Fibroblast of lung (primary cell): Measurements from ENCODE around the gene GATA3. TPM values are rescaled to one million over a fixed set of nuclear protein-coding genes. Genes with fewer than 3 reads are reported as not detected.

ENCODE experiments used
- DNase-seq, 2 donors: peaks; one replicate each; pipeline versions ENCODE4 v3.0.0 to v3.0.0-alpha.2; 2010; ENCODE audit warnings: low read depth in 2 of 2
- H2AFZ ChIP-seq: 2 replicates; pipeline ENCODE4 v1.5.1; 2012; ENCODE audit warnings: low read length, control low read depth, inconsistent platforms
- H3K27ac ChIP-seq: 2 replicates; pipeline ENCODE4 v1.5.1; 2011; ENCODE audit warnings: low read length, control low read depth; ENCODE audit not compliant: insufficient read depth
- H3K27me3 ChIP-seq: 2 replicates; pipeline ENCODE4 v1.5.1; 2011; ENCODE audit warnings: mild to moderate bottlenecking, low read length; ENCODE audit not compliant: control insufficient read depth, insufficient read depth
- H3K36me3 ChIP-seq: 2 replicates; pipeline ENCODE4 v1.5.1; 2011; ENCODE audit warnings: low read length; ENCODE audit not compliant: control insufficient read depth, insufficient read depth
- H3K4me1 ChIP-seq: 2 replicates; pipeline ENCODE4 v1.5.1; 2011; ENCODE audit warnings: low read length; ENCODE audit not compliant: control insufficient read depth, insufficient read depth; ENCODE audit errors: extremely low read depth
- H3K4me2 ChIP-seq: 2 replicates; pipeline ENCODE4 v1.5.1; 2011; ENCODE audit warnings: low read length, control low read depth; ENCODE audit not compliant: insufficient read depth; ENCODE audit errors: extremely low read depth
- H3K4me3 ChIP-seq, 4 experiments: fragments of 200-600 bp in 1 of 4; sonication (generic) in 1 of 4; replicated peaks in 1 of 4; 2 replicates each; pipeline ENCODE4 v1.5.1; 2011 to 2016; ENCODE audit warnings: low read length in 4 of 4, low read depth in 3 of 4, mild to moderate bottlenecking in 3 of 4, control low read depth in 2 of 4, inconsistent platforms in 1 of 4, mixed read lengths in 1 of 4; ENCODE audit not compliant: insufficient read depth in 1 of 4; ENCODE audit errors: control extremely low read depth in 1 of 4
- H3K79me2 ChIP-seq: 2 replicates; pipeline ENCODE4 v1.5.1; 2012; ENCODE audit warnings: mild to moderate bottlenecking, low read length, inconsistent platforms; ENCODE audit not compliant: control insufficient read depth, insufficient read depth
- H3K9ac ChIP-seq: 2 replicates; pipeline ENCODE4 v1.5.1; 2011; ENCODE audit warnings: mild to moderate bottlenecking, low read length, control low read depth; ENCODE audit not compliant: insufficient read depth
- H3K9me3 ChIP-seq: 2 replicates; pipeline ENCODE4 v1.5.1; 2012; ENCODE audit warnings: low read depth, low read length; ENCODE audit not compliant: control insufficient read depth, insufficient read depth
- H4K20me1 ChIP-seq: 2 replicates; pipeline ENCODE4 v1.5.1; 2011; ENCODE audit warnings: low read length; ENCODE audit not compliant: control insufficient read depth, insufficient read depth; ENCODE audit errors: extremely low read depth
- CTCF ChIP-seq, 2 donors: IDR thresholded peaks in 1 of 2; conservative IDR thresholded peaks in 1 of 2; 1 replicate in 1 of 2; 2 replicates in 1 of 2; pipeline ENCODE4 v1.5.1; 2011 to 2012; ENCODE audit warnings: low read length in 2 of 2, control low read depth in 1 of 2, inconsistent platforms in 1 of 2, low read depth in 1 of 2, mild to moderate bottlenecking in 1 of 2
- EZH2 ChIP-seq: IDR thresholded peaks from 2 replicates; pipeline ENCODE4 v1.5.1; 2012; ENCODE audit warnings: low read length, control low read depth, mild to moderate bottlenecking; ENCODE audit errors: missing control alignments
- polyA plus RNA-seq, 2 donors: library from polyadenylated mRNA; depleted of rRNA in 1 of 2; stranded (reverse) in 1 of 2; unstranded in 1 of 2; fragments of >200 nt; gene quantifications; 2 replicates each; pipeline ENCODE4 v1.2.1, GENCODE V29; 2011 to 2012; ENCODE audit warnings: missing spikeins in 1 of 2
- total RNA-seq: library from RNA; depleted of rRNA; stranded (reverse); fragments of >200 nt; gene quantifications from 2 replicates; pipeline ENCODE4 v1.2.1, GENCODE V29; 2014

Gene GATA3
- total and polyA plus RNA-seq, 2 donors (not counting 1 experiment from before 2014, with no cell fraction given), result not detected

- H3K9ac ChIP-seq, result no peak overlapping the region
- H3K4me2 ChIP-seq, result no peak overlapping the region
- no peaks in the 10 kb centered on the region for H3K27me3 ChIP-seq
- no peaks in the 10 kb centered on the region for H3K79me2 ChIP-seq
- no peaks in the 10 kb centered on the region for H3K4me1 ChIP-seq
- H2AFZ ChIP-seq, result no peak overlapping the region
- no peaks in the 10 kb centered on the region for H3K36me3 ChIP-seq
- H3K4me3 ChIP-seq, result no peak overlapping the region
- no peak for DNase-seq
- no peaks in the 10 kb centered on the region for H3K9me3 ChIP-seq
- H4K20me1 ChIP-seq, result no peaks in the 10 kb centered on the region
- no peak overlapping the region for H3K27ac ChIP-seq
- TF ChIP-seq EZH2, result no peak
- no peak for TF ChIP-seq CTCF (conservative IDR thresholded peaks at IDR 0.05 in 1 of 2, IDR thresholded peaks at IDR 0.05 in 1 of 2; ENCODE audit: low read depth in 1 of 2, low read length in 2 of 2)
Observed at GRCh38 chr10:8084799-8085198, 30.3 kb downstream of the GATA3 start.

- H3K27ac ChIP-seq, result no peak overlapping the region
- no peaks in the 10 kb centered on the region for H4K20me1 ChIP-seq
- no peaks in the 10 kb centered on the region for H3K4me1 ChIP-seq
- H3K9me3 ChIP-seq, result no peaks in the 10 kb centered on the region
- no peak overlapping the region for H3K9ac ChIP-seq
- TF ChIP-seq EZH2, result no peak
- TF ChIP-seq CTCF (conservative IDR thresholded peaks at IDR 0.05 in 1 of 2, IDR thresholded peaks at IDR 0.05 in 1 of 2; ENCODE audit: low read depth in 1 of 2, low read length in 2 of 2), result no peak
- H2AFZ ChIP-seq, result no peak overlapping the region
- H3K4me2 ChIP-seq, result no peak overlapping the region
- no peak overlapping the region for H3K4me3 ChIP-seq
- no peaks in the 10 kb centered on the region for H3K27me3 ChIP-seq
- H3K36me3 ChIP-seq, result no peaks in the 10 kb centered on the region
- no peaks in the 10 kb centered on the region for H3K79me2 ChIP-seq
- DNase-seq, result no peak
Observed at GRCh38 chr10:8085251-8085650, 30.8 kb downstream of the GATA3 start.

DNA sequence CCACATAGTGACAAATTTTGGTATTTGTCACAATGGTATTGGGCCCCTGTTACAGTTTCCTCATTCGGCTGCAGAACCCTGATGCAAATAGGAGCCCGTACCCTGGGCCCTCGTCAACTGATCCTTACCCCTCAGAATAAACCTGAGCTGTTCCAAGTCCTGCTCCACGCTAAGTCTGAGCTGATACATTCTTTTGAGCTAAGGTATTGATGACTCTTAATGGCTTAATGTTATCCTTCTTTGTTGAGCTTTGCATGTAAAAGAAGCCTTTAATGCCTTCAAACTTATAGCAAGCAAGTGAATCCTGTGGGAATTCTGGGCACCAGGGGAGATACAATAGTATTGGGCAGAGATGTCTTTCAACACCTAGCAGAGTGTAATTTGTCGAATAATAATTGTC lies 31.8 kb downstream of the GATA3 start:
- Histone ChIP-seq H3K4me2 (no peak overlapping the region), H3K27me3 (no peaks in the 10 kb centered on the region), H3K9ac (no peak overlapping the region), H4K20me1 (no peaks in the 10 kb centered on the region), H3K9me3 (no peaks in the 10 kb centered on the region), H3K36me3 (no peaks in the 10 kb centered on the region), H3K4me3 (no peak overlapping the region), H2AFZ (no peak overlapping the region), H3K4me1 (no peaks in the 10 kb centered on the region), H3K79me2 (no peaks in the 10 kb centered on the region), H3K27ac (no peak overlapping the region)
- TF ChIP-seq EZH2 (no peak), CTCF (conservative IDR thresholded peaks at IDR 0.05 in 1 of 2, IDR thresholded peaks at IDR 0.05 in 1 of 2; ENCODE audit: low read depth in 1 of 2, low read length in 2 of 2) (no peak)
- no peak for DNase-seq
